Activated CD8-positive, alpha-beta memory T cell treated with anti-CD3 and anti-CD28 coated beads, Interleukin-2, amount 10 ng/mL, durations not matched to agents 7 days and 5 days (primary cell): ENCODE results near the gene BTBD7. TPM values are rescaled to one million over a fixed set of nuclear protein-coding genes. Genes with fewer than 3 reads are reported as not detected.

Source experiments
- ATAC-seq: fragments of 150-1000 bp; cut with Tn5 transposase; one replicate; pipeline ENCODE4 v1.10.0; 2021; ENCODE audit warnings: moderate library complexity
- CTCF ChIA-PET: fragments of 350-600 bp; sonication (Branson Sonifier 250); formaldehyde crosslinking; loops from one replicate; lab custom pipeline; 2021; ENCODE audit warnings: antibody characterized with exemption; lab: Charles Lee
- DNase-seq: peaks from one replicate; pipeline ENCODE4 v3.0.0-alpha.2; 2020
- H3K27ac Mint-ChIP-seq: one replicate; pipeline ENCODE4 v1.8.0; 2021; ENCODE audit warnings: mild to moderate bottlenecking, mixed read lengths
- H3K27me3 Mint-ChIP-seq: one replicate; pipeline ENCODE4 v1.8.0; 2021; ENCODE audit warnings: mixed read lengths
- H3K36me3 Mint-ChIP-seq: one replicate; pipeline ENCODE4 v1.8.0; 2021; ENCODE audit warnings: mild to moderate bottlenecking, mixed read lengths
- H3K4me1 Mint-ChIP-seq: one replicate; pipeline ENCODE4 v1.8.0; 2021; ENCODE audit warnings: mixed read lengths
- H3K4me3 Mint-ChIP-seq: one replicate; pipeline ENCODE4 v1.8.0; 2021; ENCODE audit warnings: mild to moderate bottlenecking, moderate library complexity, mixed read lengths
- H3K9me3 Mint-ChIP-seq: one replicate; pipeline ENCODE4 v1.8.0; 2022; ENCODE audit warnings: low read depth, mixed read lengths
- total RNA-seq, 2 experiments: library from RNA; stranded (reverse); gene quantifications; one replicate each; pipeline ENCODE4 v1.2.3, GENCODE V29; 2021

The BTBD7 gene
- total RNA-seq, 2 experiments from 2014 or later = 16.8 to 18.3 TPM

- CTCF ChIA-PET = interaction anchor here (1.0 kb wide), 1 partner anchor 12 kb away, joined by 3 read pairs; no protein-coding TSS in a partner anchor
- no peak overlapping the region for H3K27ac Mint-ChIP-seq
- DNase-seq = no peak
- H3K27me3 Mint-ChIP-seq = no peaks in the 10 kb centered on the region
- H3K36me3 Mint-ChIP-seq = no peaks in the 10 kb centered on the region
- no peak for ATAC-seq
- H3K4me1 Mint-ChIP-seq = peaks cover 6% of the 10 kb centered on the region
- no peaks in the 10 kb centered on the region for H3K9me3 Mint-ChIP-seq
- no peak overlapping the region for H3K4me3 Mint-ChIP-seq
These were observed 27.0 kb downstream of the BTBD7 start for GRCh38 chr14:93305725-93306418.

- DNase-seq (no peak), ATAC-seq (no peak)
- H3K27me3 Mint-ChIP-seq = no peaks in the 10 kb centered on the region
- no peak overlapping the region for H3K4me3 Mint-ChIP-seq
- no peak overlapping the region for H3K27ac Mint-ChIP-seq
- CTCF ChIA-PET = interaction anchor here (1.0 kb wide), 1 partner anchor 13 kb away, joined by 3 read pairs; no protein-coding TSS in a partner anchor
- H3K4me1 Mint-ChIP-seq = peaks cover 6% of the 10 kb centered on the region
- H3K36me3 Mint-ChIP-seq = no peaks in the 10 kb centered on the region
- no peaks in the 10 kb centered on the region for H3K9me3 Mint-ChIP-seq
These were observed 28.1 kb downstream of the BTBD7 start for GRCh38 chr14:93304771-93305170.

GRCh38 chr14:93303659-93304058 lies 29.2 kb downstream of the BTBD7 start:
- CTCF ChIA-PET = no interaction called here
- Mint-ChIP-seq H3K27me3 (no peaks in the 10 kb centered on the region), H3K36me3 (no peaks in the 10 kb centered on the region), H3K27ac (no peak overlapping the region), H3K9me3 (no peaks in the 10 kb centered on the region), H3K4me1 (peaks cover 6% of the 10 kb centered on the region), H3K4me3 (no peak overlapping the region)
- ATAC-seq (no peak), DNase-seq (no peak)

- ATAC-seq (no peak), DNase-seq (no peak)
- Mint-ChIP-seq H3K4me1 (peaks cover 6% of the 10 kb centered on the region), H3K4me3 (no peak overlapping the region), H3K9me3 (no peaks in the 10 kb centered on the region), H3K36me3 (no peaks in the 10 kb centered on the region), H3K27me3 (no peaks in the 10 kb centered on the region), H3K27ac (no peak overlapping the region)
- CTCF ChIA-PET = no interaction called here
These were observed 29.9 kb downstream of the BTBD7 start for GRCh38 chr14:93302688-93303581.

- Mint-ChIP-seq H3K4me1 (peaks cover 3% of the 10 kb centered on the region), H3K27me3 (no peaks in the 10 kb centered on the region)
These were observed 30.9 kb downstream of the BTBD7 start for GRCh38 chr14:93301821-93302447.

GRCh38 chr14:93299866-93300265 lies 33.0 kb downstream of the BTBD7 start:
- H3K4me1 Mint-ChIP-seq = no peaks in the 10 kb centered on the region
- H3K4me3 Mint-ChIP-seq = no peak overlapping the region
- no peaks in the 10 kb centered on the region for H3K9me3 Mint-ChIP-seq
- no peaks in the 10 kb centered on the region for H3K36me3 Mint-ChIP-seq
- ATAC-seq = no peak
- no peak overlapping the region for H3K27ac Mint-ChIP-seq
- no peaks in the 10 kb centered on the region for H3K27me3 Mint-ChIP-seq
- CTCF ChIA-PET = no interaction called here
- no peak for DNase-seq

More at GRCh38 chr14:93301821-93302447, 30.9 kb downstream of the BTBD7 start:
- DNase-seq (no peak), ATAC-seq (no peak)
- H3K9me3 Mint-ChIP-seq = no peaks in the 10 kb centered on the region
- no peak overlapping the region for H3K27ac Mint-ChIP-seq
- no peaks in the 10 kb centered on the region for H3K36me3 Mint-ChIP-seq
- CTCF ChIA-PET = no interaction called here
- H3K4me3 Mint-ChIP-seq = no peak overlapping the region

GRCh38 chr14:93299416-93299815 lies 33.4 kb downstream of the BTBD7 start:
- H3K9me3 Mint-ChIP-seq = no peaks in the 10 kb centered on the region
- no peak for ATAC-seq
- H3K4me3 Mint-ChIP-seq = no peak overlapping the region
- H3K27ac Mint-ChIP-seq = no peak overlapping the region
- no peaks in the 10 kb centered on the region for H3K36me3 Mint-ChIP-seq
- no peaks in the 10 kb centered on the region for H3K27me3 Mint-ChIP-seq
- CTCF ChIA-PET = no interaction called here
- no peaks in the 10 kb centered on the region for H3K4me1 Mint-ChIP-seq
- DNase-seq = no peak

- ATAC-seq (no peak), DNase-seq (no peak)
- Mint-ChIP-seq H3K27me3 (no peaks in the 10 kb centered on the region), H3K36me3 (peaks cover 5% of the 10 kb centered on the region), H3K4me1 (peaks cover 5% of the 10 kb centered on the region), H3K4me3 (no peak overlapping the region), H3K9me3 (no peaks in the 10 kb centered on the region), H3K27ac (no peak overlapping the region)
- CTCF ChIA-PET = no interaction called here
These were observed 37.2 kb downstream of the BTBD7 start for GRCh38 chr14:93295541-93296220.

GRCh38 chr14:93286212-93286890 lies 46.5 kb downstream of the BTBD7 start:
- H3K27me3 Mint-ChIP-seq = no peaks in the 10 kb centered on the region
- no peak overlapping the region for H3K27ac Mint-ChIP-seq
- H3K4me3 Mint-ChIP-seq = no peak overlapping the region
- CTCF ChIA-PET = no interaction called here
- peaks cover 8% of the 10 kb centered on the region for H3K36me3 Mint-ChIP-seq
- DNase-seq (no peak), ATAC-seq (no peak)
- no peaks in the 10 kb centered on the region for H3K9me3 Mint-ChIP-seq
- no peaks in the 10 kb centered on the region for H3K4me1 Mint-ChIP-seq

- peaks cover 8% of the 10 kb centered on the region for H3K36me3 Mint-ChIP-seq
- CTCF ChIA-PET = no interaction called here
- ATAC-seq (no peak), DNase-seq (no peak)
- H3K4me1 Mint-ChIP-seq = no peaks in the 10 kb centered on the region
- no peak overlapping the region for H3K4me3 Mint-ChIP-seq
- no peaks in the 10 kb centered on the region for H3K27me3 Mint-ChIP-seq
- no peak overlapping the region for H3K27ac Mint-ChIP-seq
- H3K9me3 Mint-ChIP-seq = no peaks in the 10 kb centered on the region
These were observed 47.8 kb downstream of the BTBD7 start for GRCh38 chr14:93285044-93285443.

GRCh38 chr14:93281937-93282336 lies 50.9 kb downstream of the BTBD7 start:
- no peaks in the 10 kb centered on the region for H3K9me3 Mint-ChIP-seq
- CTCF ChIA-PET = no interaction called here
- no peak overlapping the region for H3K27ac Mint-ChIP-seq
- DNase-seq = no peak
- H3K4me1 Mint-ChIP-seq = no peaks in the 10 kb centered on the region
- ATAC-seq = no peak
- peaks cover 5% of the 10 kb centered on the region for H3K36me3 Mint-ChIP-seq
- no peak overlapping the region for H3K4me3 Mint-ChIP-seq
- H3K27me3 Mint-ChIP-seq = no peaks in the 10 kb centered on the region

GRCh38 chr14:93280743-93281142 lies 52.1 kb downstream of the BTBD7 start:
- no peak overlapping the region for H3K4me3 Mint-ChIP-seq
- no peaks in the 10 kb centered on the region for H3K4me1 Mint-ChIP-seq
- ATAC-seq (no peak), DNase-seq (no peak)
- H3K27ac Mint-ChIP-seq = no peak overlapping the region
- peaks cover 5% of the 10 kb centered on the region for H3K36me3 Mint-ChIP-seq
- CTCF ChIA-PET = no interaction called here
- H3K9me3 Mint-ChIP-seq = no peaks in the 10 kb centered on the region
- H3K27me3 Mint-ChIP-seq = no peaks in the 10 kb centered on the region
